Measurements from ENCODE around the gene COL6A3.

Gene COL6A3

DNA sequence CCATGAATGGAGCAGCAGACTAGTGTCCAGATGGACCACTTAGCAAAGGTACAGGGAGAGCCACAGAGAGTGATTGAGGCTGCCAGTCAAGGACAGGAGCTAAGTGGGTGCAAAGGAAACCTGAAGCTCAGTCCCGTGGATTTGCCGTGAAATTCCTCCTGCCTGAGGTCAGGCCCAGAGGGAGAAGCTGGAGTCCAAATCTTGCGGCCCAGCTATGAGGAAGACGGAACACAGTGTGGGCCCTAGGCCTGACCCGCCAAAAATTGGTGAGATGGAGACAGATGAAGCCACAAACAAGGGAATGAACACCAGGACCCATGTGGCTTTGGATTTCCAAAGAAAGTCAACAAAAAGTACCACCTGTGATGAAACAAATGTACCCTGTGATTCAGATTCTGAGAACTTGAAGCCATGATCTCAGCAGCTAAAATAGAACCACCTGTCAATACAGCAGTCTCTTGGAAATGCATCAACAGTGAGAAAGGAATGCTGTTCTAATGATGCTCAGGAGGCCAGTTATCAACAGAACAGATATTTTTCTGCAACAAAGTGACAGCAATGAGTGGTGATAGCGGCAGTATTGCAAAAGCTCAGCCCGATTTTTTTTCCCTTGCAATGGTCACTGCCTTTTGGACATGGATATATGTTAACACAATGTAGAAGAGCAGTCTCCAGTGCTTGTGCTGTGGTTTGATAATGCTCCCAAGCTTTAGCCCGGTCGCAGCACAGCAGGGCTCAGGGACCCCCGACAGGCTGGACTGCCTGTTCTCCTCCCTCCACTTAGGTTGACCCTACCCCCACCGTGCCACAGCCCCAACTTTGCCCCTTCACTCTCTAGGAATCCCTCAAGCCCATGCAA, 10.7 kb downstream of the COL6A3 start:
- Histone ChIP-seq H3K9me3 (ENCODE audit: severe bottlenecking) (no peaks in the 10 kb centered on the region), H3K36me3 (ENCODE audit: low read depth) (no peaks in the 10 kb centered on the region), H3K4me3 (ENCODE audit: severe bottlenecking) (no peak overlapping the region), H3K27ac (ENCODE audit: poor library complexity, severe bottlenecking) (no peak overlapping the region), H3K4me1 (ENCODE audit: insufficient read depth, poor library complexity, severe bottlenecking) (no peaks in the 10 kb centered on the region), H3K27me3 (ENCODE audit: insufficient read depth, poor library complexity, severe bottlenecking) (no peaks in the 10 kb centered on the region)
- TF ChIP-seq, protein P1, sequence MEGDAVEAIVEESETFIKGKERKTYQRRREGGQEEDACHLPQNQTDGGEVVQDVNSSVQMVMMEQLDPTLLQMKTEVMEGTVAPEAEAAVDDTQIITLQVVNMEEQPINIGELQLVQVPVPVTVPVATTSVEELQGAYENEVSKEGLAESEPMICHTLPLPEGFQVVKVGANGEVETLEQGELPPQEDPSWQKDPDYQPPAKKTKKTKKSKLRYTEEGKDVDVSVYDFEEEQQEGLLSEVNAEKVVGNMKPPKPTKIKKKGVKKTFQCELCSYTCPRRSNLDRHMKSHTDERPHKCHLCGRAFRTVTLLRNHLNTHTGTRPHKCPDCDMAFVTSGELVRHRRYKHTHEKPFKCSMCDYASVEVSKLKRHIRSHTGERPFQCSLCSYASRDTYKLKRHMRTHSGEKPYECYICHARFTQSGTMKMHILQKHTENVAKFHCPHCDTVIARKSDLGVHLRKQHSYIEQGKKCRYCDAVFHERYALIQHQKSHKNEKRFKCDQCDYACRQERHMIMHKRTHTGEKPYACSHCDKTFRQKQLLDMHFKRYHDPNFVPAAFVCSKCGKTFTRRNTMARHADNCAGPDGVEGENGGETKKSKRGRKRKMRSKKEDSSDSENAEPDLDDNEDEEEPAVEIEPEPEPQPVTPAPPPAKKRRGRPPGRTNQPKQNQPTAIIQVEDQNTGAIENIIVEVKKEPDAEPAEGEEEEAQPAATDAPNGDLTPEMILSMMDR (IDR thresholded peaks at IDR 0.05; ENCODE audit: poor library complexity, severe bottlenecking), result no peak
- ATAC-seq (ENCODE audit: low read depth), result no peak
- DNase-seq (ENCODE audit: low spot score), result no peak

DNA sequence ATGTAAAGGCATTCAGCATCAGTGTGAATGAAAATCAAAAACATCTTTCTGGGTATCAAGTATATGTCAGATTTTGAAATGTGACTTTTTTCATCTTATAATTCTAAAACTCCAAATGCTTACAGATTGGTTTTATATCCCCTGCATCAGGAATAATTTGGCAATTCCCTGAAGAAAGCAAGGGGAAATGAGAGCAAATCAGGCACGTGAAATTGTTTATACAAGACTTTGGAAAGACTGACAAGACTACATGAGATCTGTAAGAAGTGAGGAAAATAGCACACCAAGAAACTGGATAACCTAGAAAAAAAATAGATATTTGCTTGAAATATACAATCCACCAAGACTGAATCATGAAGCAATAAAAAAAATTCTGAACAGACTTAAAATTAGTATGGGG, 13.8 kb downstream of the COL6A3 start:
- H3K4me1 ChIP-seq (ENCODE audit: insufficient read depth, poor library complexity, severe bottlenecking), result no peaks in the 10 kb centered on the region
- DNase-seq (ENCODE audit: low spot score) (no peak), ATAC-seq (ENCODE audit: low read depth) (no peak)
- peaks cover 10% of the 10 kb centered on the region for H3K27me3 ChIP-seq (ENCODE audit: insufficient read depth, poor library complexity, severe bottlenecking)
- no peak overlapping the region for H3K4me3 ChIP-seq (ENCODE audit: severe bottlenecking)
- no peaks in the 10 kb centered on the region for H3K36me3 ChIP-seq (ENCODE audit: low read depth)
- no peak overlapping the region for H3K27ac ChIP-seq (ENCODE audit: poor library complexity, severe bottlenecking)
- H3K9me3 ChIP-seq (ENCODE audit: severe bottlenecking), result no peaks in the 10 kb centered on the region
- TF ChIP-seq, protein P1 (IDR thresholded peaks at IDR 0.05; ENCODE audit: poor library complexity, severe bottlenecking), result no peak

DNA sequence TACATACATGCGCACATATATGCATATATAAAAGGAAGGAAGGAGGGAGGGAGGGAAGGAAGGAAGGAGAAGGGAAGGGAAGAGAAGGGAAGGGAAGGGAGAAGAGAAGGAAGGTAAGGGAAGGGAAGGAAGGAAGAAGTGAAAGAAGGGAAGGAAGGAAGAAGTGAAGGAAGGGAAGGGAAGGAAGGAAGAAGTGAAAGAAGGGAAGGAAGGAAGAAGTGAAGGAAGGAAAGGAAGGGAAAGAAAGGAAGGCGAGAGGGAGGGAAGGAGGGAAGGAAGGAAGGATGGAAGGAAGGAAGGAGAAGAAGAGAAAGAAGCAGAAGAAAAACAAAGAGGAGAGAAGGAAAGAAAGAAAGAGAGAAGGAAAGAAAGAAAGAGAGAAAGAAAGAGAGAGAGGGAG, 16.9 kb downstream of the COL6A3 start:
- H3K4me3 ChIP-seq (ENCODE audit: severe bottlenecking), result no peak overlapping the region
- ATAC-seq (ENCODE audit: low read depth) (no peak), DNase-seq (ENCODE audit: low spot score) (no peak)
- H3K27me3 ChIP-seq (ENCODE audit: insufficient read depth, poor library complexity, severe bottlenecking), result peaks cover 10% of the 10 kb centered on the region
- no peak overlapping the region for H3K27ac ChIP-seq (ENCODE audit: poor library complexity, severe bottlenecking)
- TF ChIP-seq, protein P1 (IDR thresholded peaks at IDR 0.05; ENCODE audit: poor library complexity, severe bottlenecking), result no peak
- H3K9me3 ChIP-seq (ENCODE audit: severe bottlenecking), result no peaks in the 10 kb centered on the region
- H3K36me3 ChIP-seq (ENCODE audit: low read depth), result no peaks in the 10 kb centered on the region
- no peaks in the 10 kb centered on the region for H3K4me1 ChIP-seq (ENCODE audit: insufficient read depth, poor library complexity, severe bottlenecking)

DNA sequence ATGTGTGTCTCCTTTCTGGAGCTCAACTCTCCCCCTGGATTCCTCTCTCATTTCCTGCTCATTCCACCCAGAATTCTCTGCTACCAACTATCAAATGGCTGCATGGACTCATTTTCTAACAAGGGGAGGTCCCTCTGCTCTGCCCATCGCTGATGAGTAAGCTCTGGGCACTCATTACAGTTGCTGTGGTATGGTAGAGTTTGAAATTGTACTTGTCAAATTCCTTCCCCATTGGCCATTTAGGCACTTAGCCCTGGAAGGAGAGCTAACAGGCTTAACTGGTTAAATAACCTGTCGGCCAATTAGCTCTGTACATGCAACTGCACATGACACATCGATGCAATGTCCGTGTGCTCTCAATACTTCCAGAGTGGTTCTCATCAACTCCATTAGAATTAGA, 20.4 kb downstream of the COL6A3 start:
- no peaks in the 10 kb centered on the region for H3K9me3 ChIP-seq (ENCODE audit: severe bottlenecking)
- DNase-seq (ENCODE audit: low spot score) (no peak), ATAC-seq (ENCODE audit: low read depth) (no peak)
- TF ChIP-seq, protein P1 (IDR thresholded peaks at IDR 0.05; ENCODE audit: poor library complexity, severe bottlenecking), result no peak
- no peaks in the 10 kb centered on the region for H3K4me1 ChIP-seq (ENCODE audit: insufficient read depth, poor library complexity, severe bottlenecking)
- no peak overlapping the region for H3K4me3 ChIP-seq (ENCODE audit: severe bottlenecking)
- no peaks in the 10 kb centered on the region for H3K36me3 ChIP-seq (ENCODE audit: low read depth)
- peaks cover 10% of the 10 kb centered on the region for H3K27me3 ChIP-seq (ENCODE audit: insufficient read depth, poor library complexity, severe bottlenecking)
- no peak overlapping the region for H3K27ac ChIP-seq (ENCODE audit: poor library complexity, severe bottlenecking)

DNA sequence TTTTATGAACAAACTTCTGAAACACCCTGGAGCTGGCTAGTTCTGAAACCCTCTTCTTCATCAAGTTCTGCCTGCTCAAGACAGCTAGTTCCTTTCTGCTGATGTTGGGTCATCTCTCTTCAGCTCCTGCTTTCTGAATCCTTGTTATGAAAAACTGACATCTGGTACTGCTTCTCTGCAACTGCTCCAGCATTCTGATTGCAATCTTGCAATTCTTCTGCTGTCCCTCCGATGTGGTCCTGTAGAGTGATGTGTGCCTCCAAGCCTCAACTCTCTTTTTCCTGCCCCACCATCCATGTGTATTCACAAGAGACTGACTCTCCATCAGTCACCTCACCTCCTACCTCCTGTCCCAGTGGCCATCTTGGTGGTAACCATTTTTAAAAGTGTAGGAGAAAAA, 21.8 kb downstream of the COL6A3 start:
- no peak overlapping the region for H3K27ac ChIP-seq (ENCODE audit: poor library complexity, severe bottlenecking)
- H3K27me3 ChIP-seq (ENCODE audit: insufficient read depth, poor library complexity, severe bottlenecking), result peaks cover 10% of the 10 kb centered on the region
- DNase-seq (ENCODE audit: low spot score) (no peak), ATAC-seq (ENCODE audit: low read depth) (no peak)
- H3K9me3 ChIP-seq (ENCODE audit: severe bottlenecking), result no peaks in the 10 kb centered on the region
- H3K4me1 ChIP-seq (ENCODE audit: insufficient read depth, poor library complexity, severe bottlenecking), result no peaks in the 10 kb centered on the region
- no peaks in the 10 kb centered on the region for H3K36me3 ChIP-seq (ENCODE audit: low read depth)
- H3K4me3 ChIP-seq (ENCODE audit: severe bottlenecking), result no peak overlapping the region
- TF ChIP-seq, protein P1 (IDR thresholded peaks at IDR 0.05; ENCODE audit: poor library complexity, severe bottlenecking), result no peak
